K562 (cell line): ENCODE results near the gene GGT5. TPM values are rescaled to one million over a fixed set of nuclear protein-coding genes. Genes with fewer than 3 reads are reported as not detected.

Experiments used
- CBFB ChIP-seq: sonication (generic); formaldehyde crosslinking; IDR thresholded peaks from 2 replicates; pipeline ENCODE4 v1.4.0; 2020; ENCODE audit warnings: mild to moderate bottlenecking, missing genetic modification reagents
- CHD4 ChIP-seq: fragments of 200-600 bp; sonication (generic); IDR thresholded peaks from 3 replicates; pipeline ENCODE4 v1.6.1; 2012; ENCODE audit warnings: low read depth, mild to moderate bottlenecking, mixed read lengths, low read length, inconsistent platforms; ENCODE audit not compliant: insufficient read depth, insufficient replicate concordance, poor library complexity, severe bottlenecking
- MXI1 ChIP-seq: IDR thresholded peaks from 2 replicates; pipeline ENCODE4 v1.6.1; 2011; ENCODE audit warnings: low read depth, mild to moderate bottlenecking, improper control_type of control experiment, low read length
- SMC3 ChIP-seq: conservative IDR thresholded peaks from 2 replicates; pipeline ENCODE4 v1.6.1; 2011; ENCODE audit warnings: low read depth, low read length, improper control_type of control experiment; ENCODE audit not compliant: insufficient read depth
- ZNF436 ChIP-seq: fragments of 250-450, 450-650 bp; sonication (Bioruptor Pico); formaldehyde crosslinking; IDR thresholded peaks from 2 replicates; pipeline ENCODE4 v1.7.0; 2020; ENCODE audit warnings: mild to moderate bottlenecking
- polyA plus RNA-seq, 8 experiments: library from polyadenylated mRNA; depleted of rRNA in 4 of 8; stranded (reverse) in 5 of 8; unstranded in 3 of 8; fragments of >200 nt; fragmentation: Nextera tagmentation in 2 of 8; fragmentation: Illumina TruSeq in 1 of 8; extraction: Ambion mirVana in 2 of 8; extraction: Trizol in 1 of 8; gene quantifications; 2 replicates each; pipeline versions ENCODE4 v1.2.1 to v1.2.3, GENCODE V29; 2011 to 2014; ENCODE audit warnings: inconsistent platforms in 1 of 8, missing spikeins in 1 of 8
- total RNA-seq, 7 experiments: library from RNA; depleted of rRNA in 6 of 7; stranded (reverse); fragments of >200 nt in 6 of 7; fragmentation: Illumina TruSeq in 2 of 7; extraction: Trizol in 2 of 7; gene quantifications; 2 replicates each; pipeline versions ENCODE4 v1.2.1 to v1.2.3, GENCODE V29; 2011 to 2021; ENCODE audit warnings: low replicate concordance in 1 of 7
- TF ChIP-seq, protein P1 (sequence below), 3 experiments: IDR thresholded peaks in 2 of 3; conservative IDR thresholded peaks in 1 of 3; 2 replicates each; pipeline ENCODE4 v1.5.1; 2011 to 2012; ENCODE audit warnings: low read length in 3 of 3, mild to moderate bottlenecking in 3 of 3, control low read depth in 2 of 3, improper control_type of control experiment in 1 of 3, inconsistent platforms in 1 of 3, low read depth in 1 of 3, mixed read lengths in 1 of 3, moderate library complexity in 1 of 3; ENCODE audit not compliant: insufficient read depth in 2 of 3
- TF ChIP-seq, protein P2 (sequence below): fragments of 250-450 bp; sonication (Bioruptor Pico); IDR thresholded peaks from 2 replicates; pipeline ENCODE4 v1.5.0; 2021
- TF ChIP-seq, protein P3 (sequence below), 2 experiments: IDR thresholded peaks in 1 of 2; conservative IDR thresholded peaks in 1 of 2; 2 replicates each; pipeline ENCODE4 v1.6.1; 2016; ENCODE audit warnings: low read depth in 2 of 2, mild to moderate bottlenecking in 1 of 2, missing compliant biosample characterization in 1 of 2, missing genetic modification characterization in 1 of 2, moderate library complexity in 1 of 2

Gene GGT5
- total and polyA plus RNA-seq, 9 of the 15 experiments (the other 6 are each of a cell fraction or from before 2014, with no cell fraction given): 0.07 to 0.69 (median 0.18) TPM; not detected in 4

DNA sequence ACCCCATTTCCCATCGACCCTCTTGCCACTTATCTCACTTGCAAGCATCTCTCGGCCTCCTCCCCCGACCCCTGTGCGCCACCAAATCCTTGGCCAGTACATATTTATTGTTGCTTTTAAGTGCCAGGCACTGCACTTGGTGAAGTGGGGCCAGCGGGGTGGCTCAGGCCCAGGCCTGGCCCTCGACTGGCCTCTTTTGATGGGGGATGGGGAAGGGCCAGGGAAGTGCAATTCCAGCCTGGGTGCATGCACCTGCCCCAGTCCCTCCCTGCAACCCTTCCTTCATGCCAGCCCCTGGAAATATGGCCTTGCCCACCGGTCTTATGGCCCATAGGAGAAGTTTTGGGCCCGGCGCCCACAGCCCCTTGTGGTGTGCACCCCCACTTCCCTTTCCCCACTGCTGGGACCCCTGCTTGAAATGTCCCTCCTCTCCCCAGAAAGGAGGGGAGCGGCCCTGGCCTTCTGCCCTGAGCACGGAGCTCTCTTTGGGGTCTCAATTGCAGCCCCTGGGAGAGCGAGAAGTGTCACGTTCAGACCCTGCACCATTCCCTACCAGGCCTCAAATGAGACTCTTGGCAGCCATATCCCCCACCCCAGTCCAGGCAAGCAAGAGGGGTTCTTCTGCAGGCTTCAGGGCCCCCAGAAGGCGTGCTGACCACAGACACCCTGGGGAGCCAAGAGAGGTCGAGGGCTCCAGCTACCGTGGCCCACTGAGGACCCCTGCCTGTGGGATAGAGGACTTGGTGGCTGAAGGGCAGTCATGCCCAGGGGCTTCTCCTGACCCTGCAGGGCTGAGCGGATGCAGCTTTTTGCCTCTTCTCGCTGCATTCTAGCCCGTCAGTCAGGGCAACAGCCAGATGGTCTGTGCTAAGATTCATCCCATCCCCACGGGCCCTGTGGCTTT is 62.6 kb downstream of the GGT5 start (continued):
- TF ChIP-seq CBFB (CRISPR knock-in tag): no peak
- TF ChIP-seq SMC3: 0 out of 2 replicates have a peak, but pooled peaks have one; percentile 4
- TF ChIP-seq, protein P1, sequence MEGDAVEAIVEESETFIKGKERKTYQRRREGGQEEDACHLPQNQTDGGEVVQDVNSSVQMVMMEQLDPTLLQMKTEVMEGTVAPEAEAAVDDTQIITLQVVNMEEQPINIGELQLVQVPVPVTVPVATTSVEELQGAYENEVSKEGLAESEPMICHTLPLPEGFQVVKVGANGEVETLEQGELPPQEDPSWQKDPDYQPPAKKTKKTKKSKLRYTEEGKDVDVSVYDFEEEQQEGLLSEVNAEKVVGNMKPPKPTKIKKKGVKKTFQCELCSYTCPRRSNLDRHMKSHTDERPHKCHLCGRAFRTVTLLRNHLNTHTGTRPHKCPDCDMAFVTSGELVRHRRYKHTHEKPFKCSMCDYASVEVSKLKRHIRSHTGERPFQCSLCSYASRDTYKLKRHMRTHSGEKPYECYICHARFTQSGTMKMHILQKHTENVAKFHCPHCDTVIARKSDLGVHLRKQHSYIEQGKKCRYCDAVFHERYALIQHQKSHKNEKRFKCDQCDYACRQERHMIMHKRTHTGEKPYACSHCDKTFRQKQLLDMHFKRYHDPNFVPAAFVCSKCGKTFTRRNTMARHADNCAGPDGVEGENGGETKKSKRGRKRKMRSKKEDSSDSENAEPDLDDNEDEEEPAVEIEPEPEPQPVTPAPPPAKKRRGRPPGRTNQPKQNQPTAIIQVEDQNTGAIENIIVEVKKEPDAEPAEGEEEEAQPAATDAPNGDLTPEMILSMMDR (IDR thresholded peaks at IDR 0.05 in 2 of 3, conservative IDR thresholded peaks at IDR 0.05 in 1 of 3; ENCODE audit: insufficient read depth in 2 of 3, low read depth in 1 of 3, low read length in 3 of 3): peak; percentile 9 to 40 (median 26); a peak in 3 of 6 replicates
- TF ChIP-seq, protein P2, sequence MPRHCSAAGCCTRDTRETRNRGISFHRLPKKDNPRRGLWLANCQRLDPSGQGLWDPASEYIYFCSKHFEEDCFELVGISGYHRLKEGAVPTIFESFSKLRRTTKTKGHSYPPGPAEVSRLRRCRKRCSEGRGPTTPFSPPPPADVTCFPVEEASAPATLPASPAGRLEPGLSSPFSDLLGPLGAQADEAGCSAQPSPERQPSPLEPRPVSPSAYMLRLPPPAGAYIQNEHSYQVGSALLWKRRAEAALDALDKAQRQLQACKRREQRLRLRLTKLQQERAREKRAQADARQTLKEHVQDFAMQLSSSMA (CRISPR knock-in tag): no peak
- TF ChIP-seq CHD4: no peak
- no peak for TF ChIP-seq MXI1
- TF ChIP-seq, protein P3, sequence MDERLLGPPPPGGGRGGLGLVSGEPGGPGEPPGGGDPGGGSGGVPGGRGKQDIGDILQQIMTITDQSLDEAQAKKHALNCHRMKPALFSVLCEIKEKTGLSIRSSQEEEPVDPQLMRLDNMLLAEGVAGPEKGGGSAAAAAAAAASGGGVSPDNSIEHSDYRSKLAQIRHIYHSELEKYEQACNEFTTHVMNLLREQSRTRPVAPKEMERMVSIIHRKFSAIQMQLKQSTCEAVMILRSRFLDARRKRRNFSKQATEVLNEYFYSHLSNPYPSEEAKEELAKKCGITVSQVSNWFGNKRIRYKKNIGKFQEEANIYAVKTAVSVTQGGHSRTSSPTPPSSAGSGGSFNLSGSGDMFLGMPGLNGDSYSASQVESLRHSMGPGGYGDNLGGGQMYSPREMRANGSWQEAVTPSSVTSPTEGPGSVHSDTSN (CRISPR knock-in tag; IDR thresholded peaks at IDR 0.05; ENCODE audit: low read depth): no peak
- TF ChIP-seq, protein P3 (tag; conservative IDR thresholded peaks at IDR 0.05; ENCODE audit: low read depth): no peak
- no peak for TF ChIP-seq ZNF436 (CRISPR knock-in tag)
